Tibial nerve (tissue), 4 donors: ENCODE data around the gene SEMA5A. TPM values are rescaled to one million over a fixed set of nuclear protein-coding genes. Genes with fewer than 3 reads are reported as not detected.

Experiments
- DNase-seq, 2 donors: peaks; one replicate each; pipeline ENCODE4 v3.0.0-alpha.2; 2019; ENCODE audit warnings: low spot score in 2 of 2
- H3K27ac ChIP-seq, 4 donors: fragments of 200-600 bp; sonication (generic) in 3 of 4; one replicate each; pipeline ENCODE4 v1.5.1; 2017 to 2019; ENCODE audit warnings: mild to moderate bottlenecking in 1 of 4
- H3K27me3 ChIP-seq, 2 donors: fragments of 200-600 bp; sonication (generic) in 1 of 2; one replicate each; pipeline versions ENCODE4 v1.5.1 to v1.6.0; 2017 to 2019
- H3K36me3 ChIP-seq, 3 donors: fragments of 200-600 bp; sonication (generic); one replicate each; pipeline ENCODE4 v1.5.1; 2018 to 2019
- H3K4me1 ChIP-seq, 4 donors: fragments of 200-600 bp; sonication (generic) in 3 of 4; one replicate each; pipeline ENCODE4 v1.5.1; 2017 to 2019
- H3K4me3 ChIP-seq, 4 donors: fragments of 200-600 bp; sonication (generic) in 3 of 4; one replicate each; pipeline ENCODE4 v1.5.1; 2017 to 2019; ENCODE audit warnings: mild to moderate bottlenecking in 1 of 4, moderate library complexity in 1 of 4
- H3K9me3 ChIP-seq, 4 donors: fragments of 200-600 bp; sonication (generic) in 3 of 4; one replicate each; pipeline ENCODE4 v1.5.1; 2017 to 2019
- CTCF ChIP-seq, 5 experiments: fragments of 200-600 bp in 3 of 5; fragments of 450-650 bp in 2 of 5; sonication (generic) in 3 of 5; IDR thresholded peaks; one replicate each; pipeline ENCODE4 v1.5.1; 2016 to 2019; ENCODE audit warnings: antibody characterized with exemption in 5 of 5, mild to moderate bottlenecking in 3 of 5, moderate library complexity in 2 of 5
- EP300 ChIP-seq, 2 donors: sonication (generic); formaldehyde crosslinking; IDR thresholded peaks; one replicate each; pipeline ENCODE4 v1.6.1; 2017; ENCODE audit warnings: antibody characterized with exemption in 2 of 2, mild to moderate bottlenecking in 1 of 2
- POLR2A ChIP-seq, 2 donors: fragments of 450-650 bp; IDR thresholded peaks; one replicate each; pipeline ENCODE4 v1.6.1; 2017; ENCODE audit warnings: antibody characterized with exemption in 2 of 2, mild to moderate bottlenecking in 2 of 2, moderate library complexity in 2 of 2
- WGBS, 2 donors: methylation state at CpG; one replicate each; pipeline ENCODE4 v1.1.5; 2018; 5-methylcytosine and 5-hydroxymethylcytosine counted together
- total RNA-seq, 4 donors: library from RNA; depleted of rRNA; stranded (reverse); fragments of >200 nt; gene quantifications; one replicate each; pipeline ENCODE4 v1.1.0, GENCODE V29; 2016

The SEMA5A gene
- total RNA-seq, 4 donors from 2014 or later: 36.3 to 58.4 (median 52.6) TPM

DNA sequence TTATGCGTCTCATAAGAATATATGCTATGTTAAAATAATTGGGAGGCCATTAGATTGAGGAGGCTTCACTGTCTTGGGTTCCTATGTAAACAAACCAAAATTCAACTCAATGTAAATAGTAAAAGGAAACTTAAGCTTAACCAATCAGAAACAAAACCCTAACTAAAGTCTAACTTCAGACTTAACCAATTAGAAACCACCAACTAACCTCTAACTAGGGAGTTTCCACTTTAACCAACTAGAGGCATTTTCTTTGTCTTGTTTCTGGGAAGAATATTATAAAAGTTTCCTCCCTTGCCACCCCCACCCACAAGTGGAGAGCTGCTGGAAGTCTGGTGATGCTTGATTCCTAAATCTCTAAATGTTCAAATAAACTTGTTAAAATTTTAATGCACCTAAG is 214.5 kb downstream of the SEMA5A start:
- WGBS, 2 donors: 93 to 98% methylated on average over 1 of the region's 1 CpG

GRCh38 chr5:9329125-9329524 is 216.8 kb downstream of the SEMA5A start:
- no peaks in the 10 kb centered on the region for H3K9me3 ChIP-seq
- peaks cover 0 to 17% (median 0%) of the 10 kb centered on the region in 4 donors for H3K4me1 ChIP-seq
- no peak for DNase-seq
- no peak overlapping the region for H3K4me3 ChIP-seq
- H3K27ac ChIP-seq: no peak overlapping the region
- TF ChIP-seq POLR2A (IDR thresholded peaks at IDR 0.05) (no peak), CTCF (IDR thresholded peaks at IDR 0.05) (no peak), EP300 (IDR thresholded peaks at IDR 0.05) (no peak)
- no peaks in the 10 kb centered on the region for H3K36me3 ChIP-seq
- WGBS, 2 donors: 41 to 46% methylated on average over 4 of the region's 4 CpGs
- no peaks in the 10 kb centered on the region for H3K27me3 ChIP-seq

More for the DNA sequence above, 214.5 kb downstream of the SEMA5A start:
- H3K4me1 ChIP-seq: peaks cover 0 to 12% (median 0%) of the 10 kb centered on the region in 4 donors
- H3K4me3 ChIP-seq: no peak overlapping the region
- no peak for DNase-seq
- no peak overlapping the region for H3K27ac ChIP-seq
- no peaks in the 10 kb centered on the region for H3K27me3 ChIP-seq
- H3K9me3 ChIP-seq: no peaks in the 10 kb centered on the region
- H3K36me3 ChIP-seq: no peaks in the 10 kb centered on the region
- TF ChIP-seq EP300 (IDR thresholded peaks at IDR 0.05) (no peak), POLR2A (IDR thresholded peaks at IDR 0.05) (no peak), CTCF (IDR thresholded peaks at IDR 0.05) (no peak)

DNA sequence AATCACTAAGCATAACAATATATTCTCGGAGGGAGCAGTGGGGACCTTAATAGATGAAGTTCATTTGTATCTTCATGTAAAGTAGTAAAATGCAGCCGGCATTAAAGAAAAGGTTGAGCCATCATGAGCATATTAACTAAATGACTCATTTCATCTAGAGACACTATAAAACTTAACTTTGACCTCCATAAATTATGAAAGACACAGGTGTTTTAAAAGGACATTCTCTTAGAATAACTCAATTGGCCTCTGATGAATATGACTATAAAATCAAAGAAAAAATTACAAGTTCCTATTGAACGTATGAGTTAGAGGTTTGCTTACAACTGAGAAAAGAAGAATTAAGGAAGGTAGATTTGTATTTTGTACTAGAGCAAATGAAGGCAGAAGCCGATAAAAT is 220.3 kb downstream of the SEMA5A start:
- Histone ChIP-seq H3K36me3 (no peaks in the 10 kb centered on the region), H3K27ac (no peak overlapping the region), H3K27me3 (no peaks in the 10 kb centered on the region), H3K4me3 (no peak overlapping the region), H3K9me3 (no peaks in the 10 kb centered on the region), H3K4me1 (peaks cover 0 to 12% (median 0%) of the 10 kb centered on the region in 4 donors)
- TF ChIP-seq EP300 (IDR thresholded peaks at IDR 0.05) (no peak), CTCF (IDR thresholded peaks at IDR 0.05) (no peak), POLR2A (IDR thresholded peaks at IDR 0.05) (no peak)
- WGBS, 2 donors: 81 to 89% methylated on average over 4 of the region's 4 CpGs
- DNase-seq: no peak

DNA sequence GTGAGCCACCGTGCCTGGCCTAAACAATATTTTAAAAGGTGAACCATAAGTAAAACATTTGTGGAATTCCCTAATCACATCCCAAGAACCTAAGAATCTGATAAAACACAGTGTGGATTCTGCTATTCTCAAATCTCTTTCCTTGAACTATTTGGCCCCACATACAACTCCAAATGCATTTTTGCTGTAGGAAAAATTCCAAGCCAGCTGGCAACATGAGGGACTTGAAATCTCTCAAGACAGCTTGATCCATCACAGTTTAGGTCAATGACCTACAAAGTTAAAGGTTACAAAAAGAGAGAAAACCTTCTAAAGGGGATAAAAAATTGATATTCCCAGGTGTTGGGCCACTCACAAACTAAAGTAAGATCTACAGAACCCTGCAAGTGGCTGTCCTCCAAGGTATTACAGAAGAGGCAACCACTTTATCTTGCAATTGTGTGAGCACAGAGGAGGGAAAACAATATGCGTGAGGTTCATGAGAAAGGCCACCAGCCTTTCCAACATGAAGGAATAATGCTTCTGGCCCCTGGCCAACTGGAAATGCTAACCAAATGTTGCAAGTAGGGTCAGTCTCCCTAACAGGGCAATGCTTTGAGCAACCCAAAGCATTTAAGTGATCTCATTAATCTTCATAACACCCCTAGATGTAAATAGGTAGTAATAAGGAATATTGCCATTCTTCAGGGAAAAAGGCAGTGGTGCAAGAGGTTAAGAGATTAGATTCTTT is 221.4 kb downstream of the SEMA5A start:
- no peaks in the 10 kb centered on the region for H3K9me3 ChIP-seq

More for the DNA sequence above, 221.4 kb downstream of the SEMA5A start:
- H3K27me3 ChIP-seq: no peaks in the 10 kb centered on the region
- H3K27ac ChIP-seq: no peak overlapping the region
- DNase-seq: no peak
- H3K4me1 ChIP-seq: peaks cover 0 to 11% (median 0%) of the 10 kb centered on the region in 4 donors
- no peak for TF ChIP-seq EP300 (IDR thresholded peaks at IDR 0.05)
- no peak for TF ChIP-seq CTCF (IDR thresholded peaks at IDR 0.05)
- no peak for TF ChIP-seq POLR2A (IDR thresholded peaks at IDR 0.05)
- no peaks in the 10 kb centered on the region for H3K36me3 ChIP-seq
- WGBS, 2 donors: 24 to 43% methylated on average over 2 of the region's 2 CpGs
- H3K4me3 ChIP-seq: no peak overlapping the region
